NCI-H146 treated with DMSO at 0.1 percent for 48 hours (cell line): ENCODE results near the gene CCDC12.
A peak's percentile ranks its signal among the peaks of the same experiment; 100 is the strongest.

Experiments used
- DNase-seq: peaks from one replicate; lab custom pipeline; 2025; ENCODE audit not compliant: unreplicated experiment; lab: John Stamatoyannopoulos, UW

Gene CCDC12

GRCh38 chr3:46958467-46959160 lies 17.9 kb downstream of the CCDC12 start:
- no peak for DNase-seq

- no peak for DNase-seq
Measured at GRCh38 chr3:46957092-46957820, 19.3 kb downstream of the CCDC12 start.

- no peak for DNase-seq
Measured at GRCh38 chr3:46955801-46956259, 20.7 kb downstream of the CCDC12 start.

- no peak for DNase-seq
Measured at GRCh38 chr3:46955157-46955556, 21.4 kb downstream of the CCDC12 start.

- DNase-seq = peak; percentile 55
Measured at GRCh38 chr3:46954178-46954577, 22.4 kb downstream of the CCDC12 start.

- DNase-seq = no peak
Measured at GRCh38 chr3:46953234-46954010, 23.1 kb downstream of the CCDC12 start.

- DNase-seq = no peak
Measured at GRCh38 chr3:46952813-46953212, 23.7 kb downstream of the CCDC12 start.

GRCh38 chr3:46950650-46951241 lies 25.8 kb downstream of the CCDC12 start:
- no peak for DNase-seq

GRCh38 chr3:46950177-46950576 lies 26.4 kb downstream of the CCDC12 start:
- no peak for DNase-seq

GRCh38 chr3:46948830-46949671 lies 27.5 kb downstream of the CCDC12 start:
- DNase-seq = no peak

- DNase-seq = no peak
Measured at GRCh38 chr3:46947981-46948791, 28.4 kb downstream of the CCDC12 start.

- no peak for DNase-seq
Measured at GRCh38 chr3:46947546-46947901, 29.0 kb downstream of the CCDC12 start.

GRCh38 chr3:46946856-46947545 lies 29.5 kb downstream of the CCDC12 start:
- no peak for DNase-seq

GRCh38 chr3:46946416-46946815 lies 30.1 kb downstream of the CCDC12 start:
- no peak for DNase-seq

GRCh38 chr3:46944191-46944590 lies 32.4 kb downstream of the CCDC12 start:
- DNase-seq = no peak

- peak; percentile 61 for DNase-seq
Measured at GRCh38 chr3:46943237-46944187, 33.0 kb downstream of the CCDC12 start.

- DNase-seq = no peak
Measured at GRCh38 chr3:46942481-46943236, 33.9 kb downstream of the CCDC12 start.
